NB4 (cell line): ENCODE results near the gene DPF1.

Experiments
- CTCF ChIP-seq: IDR thresholded peaks from one replicate; pipeline ENCODE4 v1.5.1; 2012; ENCODE audit warnings: low read depth, low read length
- MAX ChIP-seq: IDR thresholded peaks from 2 replicates; pipeline ENCODE4 v1.6.1; 2011; ENCODE audit warnings: low read depth, low read length
- MYC ChIP-seq: IDR thresholded peaks from 2 replicates; pipeline ENCODE4 v1.6.1; 2011; ENCODE audit warnings: low read depth, low read length
- POLR2A ChIP-seq: IDR thresholded peaks from 2 replicates; pipeline ENCODE4 v1.6.1; 2011; ENCODE audit warnings: mild to moderate bottlenecking; ENCODE audit not compliant: insufficient read length; ENCODE audit errors: extremely low read depth

- no peak for TF ChIP-seq CTCF
- TF ChIP-seq POLR2A, result no peak
- TF ChIP-seq MYC, result no peak
- TF ChIP-seq MAX, result no peak
Measured at GRCh38 chr19:38208571-38208970, 15.5 kb downstream of the DPF1 start.
